Chondrocyte (in vitro differentiated cells): ENCODE measurements around the gene MBP. TPM values are rescaled to one million over a fixed set of nuclear protein-coding genes. Genes with fewer than 3 reads are reported as not detected.
"Not testable (repeated sequence)": the region's sequence is repeated elsewhere in the genome, so short reads cannot be mapped to it uniquely, and the experiment has no call there.

Source experiments
- DNase-seq: peaks from one replicate; pipeline ENCODE4 v3.0.0; 2021; ENCODE audit warnings: mixed read lengths, low spot score
- H3K27ac Mint-ChIP-seq: one replicate; pipeline ENCODE4 v1.8.0; 2021; ENCODE audit warnings: mild to moderate bottlenecking, moderate library complexity, mixed read lengths; ENCODE audit not compliant: unreplicated experiment
- H3K27me3 Mint-ChIP-seq: 2 replicates; pipeline ENCODE4 v1.8.0; 2021; ENCODE audit warnings: low read depth, mixed read lengths
- H3K36me3 Mint-ChIP-seq: 2 replicates; pipeline ENCODE4 v1.8.0; 2021; ENCODE audit warnings: low read depth, mixed read lengths
- H3K4me1 Mint-ChIP-seq: 2 replicates; pipeline ENCODE4 v1.8.0; 2021; ENCODE audit warnings: low read depth, mild to moderate bottlenecking, mixed read lengths
- H3K4me3 Mint-ChIP-seq: one replicate; pipeline ENCODE4 v1.8.0; 2021; ENCODE audit warnings: mild to moderate bottlenecking, moderate library complexity, mixed read lengths; ENCODE audit not compliant: unreplicated experiment
- H3K9me3 Mint-ChIP-seq: 2 replicates; pipeline ENCODE4 v1.8.0; 2021; ENCODE audit warnings: low read depth, mixed read lengths
- CTCF ChIP-seq: fragments of 200-600 bp; sonication (generic); IDR thresholded peaks from 2 replicates; pipeline ENCODE4 v1.5.0; 2021; ENCODE audit warnings: antibody characterized with exemption, mild to moderate bottlenecking, moderate library complexity
- total RNA-seq: library from RNA; stranded (reverse); gene quantifications from 3 replicates; pipeline ENCODE4 v1.2.1, GENCODE V29; 2021

The MBP gene
- total RNA-seq, 1 donor from 2014 or later = 15.9 TPM

GRCh38 chr18:76993085-76993382, 139.5 kb downstream of the MBP start:
- H3K36me3 Mint-ChIP-seq = no peaks in the 10 kb centered on the region
- H3K27me3 Mint-ChIP-seq = peaks cover 12% of the 10 kb centered on the region
- H3K27ac Mint-ChIP-seq = no peak overlapping the region
- no peaks in the 10 kb centered on the region for H3K9me3 Mint-ChIP-seq
- TF ChIP-seq CTCF = no peak
- no peaks in the 10 kb centered on the region for H3K4me1 Mint-ChIP-seq
- no peak for DNase-seq
- H3K4me3 Mint-ChIP-seq = no peak overlapping the region

GRCh38 chr18:76992226-76993084, 140.1 kb downstream of the MBP start:
- peaks cover 12% of the 10 kb centered on the region for H3K27me3 Mint-ChIP-seq
- H3K36me3 Mint-ChIP-seq = no peaks in the 10 kb centered on the region
- no peak overlapping the region for H3K27ac Mint-ChIP-seq
- no peak for DNase-seq
- no peaks in the 10 kb centered on the region for H3K9me3 Mint-ChIP-seq
- H3K4me3 Mint-ChIP-seq = no peak overlapping the region
- TF ChIP-seq CTCF = no peak
- H3K4me1 Mint-ChIP-seq = no peaks in the 10 kb centered on the region

DNA sequence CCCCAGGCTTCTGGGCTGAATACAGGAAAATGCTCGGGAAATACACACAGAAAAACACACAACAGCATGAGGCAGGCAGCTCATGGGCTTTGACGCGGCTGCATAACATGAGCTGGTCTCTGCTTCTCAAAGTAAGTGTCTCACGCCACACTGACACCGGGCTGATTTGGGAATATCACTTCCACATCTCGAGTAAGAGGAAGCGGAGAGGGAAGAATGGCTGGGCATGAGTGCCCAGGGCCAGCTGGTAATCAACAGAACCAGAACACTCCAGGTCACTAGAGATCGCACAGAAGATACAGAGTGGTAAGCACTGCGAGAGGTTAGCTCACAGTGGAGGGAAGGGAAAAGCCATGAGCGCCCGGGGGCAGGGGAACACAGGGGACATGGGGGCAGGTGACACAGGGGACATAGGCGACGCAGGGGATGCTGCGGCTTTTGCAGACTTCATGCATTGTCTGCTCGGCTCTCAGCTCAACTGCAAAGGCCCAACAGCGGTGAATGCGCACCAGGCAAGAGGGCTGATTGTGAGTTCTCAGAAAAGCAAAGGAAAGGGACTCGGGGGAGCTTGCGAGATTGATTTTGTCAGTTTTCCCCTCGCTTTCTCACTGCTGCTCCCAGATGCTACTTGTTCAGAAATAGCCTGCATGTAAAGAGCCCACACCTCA, 141.4 kb downstream of the MBP start:
- Mint-ChIP-seq H3K27ac (no peak overlapping the region), H3K4me1 (no peaks in the 10 kb centered on the region), H3K4me3 (no peak overlapping the region), H3K9me3 (no peaks in the 10 kb centered on the region), H3K27me3 (peaks cover 12% of the 10 kb centered on the region), H3K36me3 (no peaks in the 10 kb centered on the region)
- TF ChIP-seq CTCF = no peak
- DNase-seq = no peak

DNA sequence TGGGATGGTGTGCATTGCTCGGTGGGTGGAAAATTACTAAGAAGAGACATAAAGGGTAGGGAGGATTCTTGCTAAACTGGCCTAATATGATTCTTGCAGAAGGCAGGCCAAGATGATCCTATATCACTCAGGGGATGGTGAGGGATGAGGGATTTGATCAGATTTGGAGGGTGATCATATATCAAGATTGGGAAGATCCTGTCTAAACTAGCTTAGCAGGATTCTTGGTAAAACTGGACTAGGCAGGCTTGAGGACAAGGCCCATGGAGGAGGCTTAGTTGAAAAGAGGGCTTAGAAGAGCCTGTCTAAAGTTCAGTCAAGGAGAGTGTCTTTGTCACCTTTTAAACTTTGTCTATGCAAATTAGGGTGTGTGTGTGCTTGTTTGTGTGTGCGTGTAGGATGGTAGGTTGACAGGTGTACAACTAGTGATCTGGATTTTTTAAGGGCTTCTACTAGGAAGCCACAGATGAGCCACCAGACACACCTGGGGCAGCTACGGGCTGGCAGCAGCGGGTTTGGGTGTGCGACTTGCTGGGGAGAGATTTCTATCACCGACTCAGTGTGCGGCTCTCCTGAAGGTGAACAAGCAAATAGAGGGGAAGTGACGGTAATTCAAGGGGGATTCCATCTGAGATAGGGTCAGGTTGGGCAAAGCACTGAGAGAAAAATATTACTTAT, 142.1 kb downstream of the MBP start:
- not testable (repeated sequence) for H3K4me3 Mint-ChIP-seq, DNase-seq, H3K9me3 Mint-ChIP-seq, H3K4me1 Mint-ChIP-seq, H3K36me3 Mint-ChIP-seq, H3K27ac Mint-ChIP-seq
- H3K27me3 Mint-ChIP-seq = peaks cover 12% of the 10 kb centered on the region

- Mint-ChIP-seq H3K27ac (no peak overlapping the region), H3K36me3 (no peaks in the 10 kb centered on the region)
- TF ChIP-seq CTCF = no peak
These were observed 142.9 kb downstream of the MBP start for GRCh38 chr18:76989647-76990190.

More at GRCh38 chr18:76989647-76990190, 142.9 kb downstream of the MBP start:
- Mint-ChIP-seq H3K27me3 (peaks cover 8% of the 10 kb centered on the region), H3K9me3 (no peaks in the 10 kb centered on the region), H3K4me1 (no peaks in the 10 kb centered on the region), H3K4me3 (no peak overlapping the region)
- no peak for DNase-seq
